Suppressor macrophage treated with lipopolysaccharide for 1 hour (primary cell): ENCODE results near the gene SLC17A7.
"Not testable (repeated sequence)": the region's sequence is repeated elsewhere in the genome, so short reads cannot be mapped to it uniquely, and the experiment has no call there.

Experiments
- DNase-seq, 3 donors: peaks; one replicate each; pipeline ENCODE4 v3.0.0-alpha.2; 2020 to 2022

SLC17A7 gene

DNA sequence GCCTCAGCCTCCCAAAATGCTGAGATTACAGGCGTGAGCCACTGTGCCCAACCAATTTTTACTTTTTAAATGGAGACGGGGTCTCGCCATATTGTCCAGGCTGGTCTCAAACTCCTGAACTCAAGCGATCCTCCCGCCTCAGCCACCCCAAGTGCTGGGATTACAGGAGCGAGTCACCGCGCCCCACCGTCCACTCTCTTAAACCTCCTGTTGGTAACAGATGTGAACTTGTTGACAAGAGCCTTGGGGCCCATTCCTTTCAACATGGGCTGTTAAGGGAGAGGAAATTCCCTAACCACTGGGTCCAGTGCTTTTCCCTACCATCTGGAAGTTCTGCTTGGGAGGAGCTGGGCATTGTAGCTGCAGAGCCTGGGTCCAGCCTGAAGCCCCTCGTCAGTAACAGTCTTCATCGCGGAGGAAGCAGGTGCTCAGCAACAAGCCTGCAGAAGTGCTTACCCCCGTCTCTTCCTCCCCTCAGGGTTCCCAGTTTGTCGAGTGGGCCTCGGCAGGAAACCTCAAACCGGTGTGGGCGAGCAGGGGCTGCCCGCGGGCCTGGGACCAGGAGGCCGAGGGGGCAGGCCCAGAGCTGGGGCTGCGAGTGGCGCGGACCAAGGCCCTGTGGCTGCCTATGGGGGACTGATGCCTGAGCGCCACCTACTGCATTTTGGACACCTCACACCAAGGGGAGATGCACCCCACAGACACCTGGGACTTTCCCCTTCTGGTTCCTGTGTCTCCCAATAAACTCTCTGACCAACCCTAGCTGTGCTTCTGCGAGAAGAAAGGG lies 28.7 kb upstream of the SLC17A7 start:
- peak; percentile 82 to 91 (median 86) for DNase-seq

DNA sequence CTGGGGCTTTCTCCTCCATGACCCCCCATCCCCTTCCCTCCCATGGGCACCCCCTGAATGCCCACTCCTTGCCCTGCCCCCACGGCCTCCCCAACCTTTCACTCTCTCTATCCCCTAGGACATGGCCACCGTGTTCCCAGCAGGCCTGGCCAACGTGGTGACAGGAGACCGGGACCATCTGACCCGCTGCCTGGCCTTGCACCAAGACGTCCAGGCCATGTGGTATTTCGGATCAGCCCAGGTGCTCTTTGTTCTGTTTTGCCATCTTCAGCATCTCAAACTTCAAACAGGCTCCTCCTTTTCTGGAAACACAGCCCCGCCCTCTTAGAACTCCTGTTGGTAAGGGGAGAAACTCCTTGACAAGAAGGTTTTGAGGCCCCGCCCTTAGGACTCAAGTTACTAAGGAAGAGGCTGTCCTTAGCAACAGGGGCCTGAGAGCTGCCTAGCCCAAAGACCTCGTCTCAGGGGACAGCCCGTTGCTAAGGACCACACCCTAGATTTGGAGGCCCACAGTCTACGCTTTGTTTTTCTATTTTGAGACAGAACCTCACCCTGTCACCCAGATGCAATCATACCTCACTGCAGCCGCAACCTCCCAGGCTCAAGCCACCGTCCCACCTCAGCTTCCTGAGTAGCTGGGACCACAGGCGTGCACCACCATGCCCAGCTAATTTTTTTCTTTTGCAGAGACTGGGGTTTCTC lies 27.6 kb upstream of the SLC17A7 start:
- DNase-seq: peak in 2 of 3 donors; percentile 20 to 24

DNA sequence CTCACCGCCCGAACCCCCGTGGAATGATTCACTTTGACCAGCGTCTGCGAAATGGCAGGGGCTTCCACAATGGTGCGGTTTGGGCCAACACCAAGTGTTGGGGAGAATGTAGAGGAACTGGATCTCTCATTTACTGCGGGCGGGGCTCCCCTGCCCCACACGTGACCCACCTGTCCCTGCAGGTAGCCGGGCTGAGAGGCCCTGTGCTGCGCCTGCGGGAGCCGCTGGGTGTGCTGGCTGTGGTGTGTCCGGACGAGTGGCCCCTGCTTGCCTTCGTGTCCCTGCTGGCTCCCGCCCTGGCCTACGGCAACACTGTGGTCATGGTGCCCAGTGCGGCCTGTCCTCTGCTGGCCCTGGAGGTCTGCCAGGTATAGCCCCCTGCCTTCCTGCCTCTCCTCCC lies 26.9 kb upstream of the SLC17A7 start:
- DNase-seq: no peak

DNA sequence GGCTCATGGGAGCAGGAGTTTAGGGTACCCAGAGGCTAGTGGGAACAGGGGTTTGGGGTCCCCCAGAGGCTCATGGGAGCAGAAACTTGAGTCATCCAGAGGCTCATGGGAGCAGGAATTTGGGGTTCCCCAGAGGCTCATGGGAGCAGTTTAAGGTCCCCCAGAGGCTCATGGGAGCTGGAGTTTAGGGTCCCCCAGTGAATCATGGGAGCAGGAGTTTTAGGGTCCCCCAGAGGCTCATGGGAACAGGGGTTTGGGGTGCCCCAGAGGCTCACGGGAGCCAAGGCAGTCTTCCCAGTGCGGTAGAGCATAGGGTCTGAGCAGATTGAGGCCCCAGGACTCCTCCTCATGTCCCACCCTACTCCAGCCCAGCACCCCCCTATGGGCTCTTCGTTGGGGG lies 24.0 kb upstream of the SLC17A7 start:
- DNase-seq: no peak

DNA sequence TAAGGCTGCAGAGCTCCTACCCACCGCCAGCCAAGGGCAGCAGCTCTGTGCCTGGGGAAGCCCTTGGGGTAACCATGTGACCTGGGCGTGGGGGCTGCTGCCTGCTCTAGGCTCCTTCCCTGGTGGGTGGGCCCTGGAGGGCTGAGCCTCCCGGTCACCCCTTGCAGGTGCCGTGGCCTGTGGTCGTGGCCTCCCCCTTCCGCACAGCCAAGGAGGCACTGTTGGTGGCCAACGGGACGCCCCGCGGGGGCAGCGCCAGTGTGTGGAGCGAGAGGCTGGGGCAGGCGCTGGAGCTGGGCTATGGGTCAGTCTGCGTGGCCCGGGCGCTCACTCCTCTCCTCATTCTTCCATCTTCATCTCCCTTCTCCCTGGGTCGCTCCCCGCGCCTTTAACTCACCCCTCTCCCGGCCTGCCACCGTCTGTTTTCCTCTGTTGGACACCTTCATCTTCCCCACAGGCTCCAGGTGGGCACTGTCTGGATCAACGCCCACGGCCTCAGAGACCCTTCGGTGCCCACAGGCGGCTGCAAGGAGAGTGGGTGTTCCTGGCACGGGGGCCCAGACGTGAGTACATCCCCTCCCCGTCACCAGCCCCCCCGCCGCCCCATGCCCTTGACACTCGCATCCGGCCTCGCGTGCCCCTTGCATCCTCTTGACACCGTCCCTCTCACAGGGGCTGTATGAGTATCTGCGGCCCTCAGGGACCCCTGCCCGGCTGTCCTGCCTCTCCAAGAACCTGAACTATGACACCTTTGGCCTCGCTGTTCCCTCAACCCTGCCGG lies 22.8 kb upstream of the SLC17A7 start:
- no peak for DNase-seq

DNA sequence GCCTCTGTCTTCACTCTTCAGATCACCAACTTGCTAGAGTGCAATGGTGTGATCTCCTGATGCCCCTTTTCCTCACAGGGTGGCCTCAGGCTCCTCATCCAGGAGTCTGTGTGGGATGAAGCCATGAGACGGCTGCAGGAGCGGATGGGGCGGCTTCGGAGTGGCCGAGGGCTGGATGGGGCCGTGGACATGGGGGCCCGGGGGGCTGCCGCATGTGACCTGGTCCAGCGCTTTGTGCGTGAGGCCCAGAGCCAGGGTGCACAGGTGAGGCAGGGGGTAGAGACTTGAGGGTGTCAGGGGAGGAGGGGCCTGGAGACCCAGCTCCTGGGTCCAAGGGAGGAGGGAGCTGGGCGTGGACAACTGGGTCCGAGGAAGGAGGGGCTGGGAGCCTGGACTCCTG lies 21.2 kb upstream of the SLC17A7 start:
- DNase-seq: no peak

DNA sequence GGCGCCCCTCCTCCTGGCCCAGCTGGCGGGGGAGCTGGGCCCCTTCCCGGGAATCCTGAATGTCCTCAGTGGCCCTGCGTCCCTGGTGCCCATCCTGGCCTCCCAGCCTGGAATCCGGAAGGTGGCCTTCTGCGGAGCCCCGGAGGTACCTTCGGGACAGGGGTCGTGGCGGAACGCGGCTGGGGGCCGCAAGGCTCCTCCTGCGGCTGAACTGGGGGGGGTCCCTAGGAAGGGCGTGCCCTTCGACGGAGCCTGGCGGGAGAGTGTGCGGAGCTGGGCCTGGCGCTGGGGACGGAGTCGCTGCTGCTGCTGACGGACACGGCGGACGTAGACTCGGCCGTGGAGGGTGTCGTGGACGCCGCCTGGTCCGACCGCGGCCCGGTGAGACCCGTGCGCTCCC lies 20.3 kb upstream of the SLC17A7 start:
- DNase-seq: no peak

DNA sequence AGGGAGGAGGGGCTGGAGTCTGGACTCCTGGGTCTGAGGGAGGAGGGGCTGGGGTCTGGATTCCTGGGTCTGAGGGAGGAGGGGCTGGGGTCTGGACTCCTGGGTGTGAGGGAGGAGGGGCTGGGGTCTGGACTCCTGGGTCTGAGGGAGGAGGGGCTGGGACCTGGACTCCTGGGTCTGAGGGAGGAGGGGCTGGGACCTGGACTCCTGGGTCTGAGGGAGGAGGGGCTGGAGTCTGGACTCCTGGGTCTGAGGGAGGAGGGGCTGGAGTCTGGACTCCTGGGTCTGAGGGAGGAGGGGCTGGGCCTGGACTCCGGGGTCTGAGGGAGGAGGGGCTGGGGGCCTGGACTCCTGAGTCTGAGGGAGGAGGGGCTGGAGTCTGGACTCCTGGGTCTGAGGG lies 19.8 kb upstream of the SLC17A7 start:
- not testable (repeated sequence) for DNase-seq

DNA sequence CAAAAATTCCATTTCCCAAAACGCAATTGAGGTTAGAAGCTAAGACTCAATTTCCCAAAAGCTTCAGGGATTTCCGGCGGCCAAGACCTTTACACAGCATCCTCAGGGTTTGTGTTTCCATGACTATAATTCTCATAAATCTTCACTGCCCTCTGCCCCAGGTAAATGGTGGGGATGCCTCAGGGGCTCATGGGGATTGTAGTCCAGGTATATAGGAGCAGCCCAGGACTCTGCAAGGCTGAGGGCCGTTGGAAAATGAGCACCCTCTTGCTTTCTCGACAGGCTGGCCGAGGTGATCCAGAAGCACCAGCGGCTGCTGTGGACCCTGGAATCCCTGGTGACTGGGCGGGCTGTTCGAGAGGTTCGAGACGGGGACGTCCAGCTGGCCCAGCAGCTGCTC lies 18.1 kb upstream of the SLC17A7 start:
- DNase-seq: no peak

DNA sequence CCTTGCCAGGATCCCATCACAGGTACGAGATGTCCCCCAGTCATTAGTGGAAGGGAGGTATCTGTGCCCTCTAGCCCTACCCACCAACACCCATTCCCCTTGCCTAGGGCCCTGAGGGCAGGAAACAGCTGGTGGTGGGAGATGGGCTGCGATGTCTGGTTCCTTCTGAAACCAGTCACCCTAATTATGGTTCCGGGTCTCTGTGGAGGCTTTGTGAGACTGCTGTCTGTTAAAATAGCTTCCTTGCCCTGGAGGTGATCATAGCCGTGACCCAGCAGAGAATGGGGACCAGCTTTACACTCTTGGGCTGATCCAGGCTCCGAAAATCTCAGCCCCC lies 17.2 kb upstream of the SLC17A7 start:
- DNase-seq: no peak

DNA sequence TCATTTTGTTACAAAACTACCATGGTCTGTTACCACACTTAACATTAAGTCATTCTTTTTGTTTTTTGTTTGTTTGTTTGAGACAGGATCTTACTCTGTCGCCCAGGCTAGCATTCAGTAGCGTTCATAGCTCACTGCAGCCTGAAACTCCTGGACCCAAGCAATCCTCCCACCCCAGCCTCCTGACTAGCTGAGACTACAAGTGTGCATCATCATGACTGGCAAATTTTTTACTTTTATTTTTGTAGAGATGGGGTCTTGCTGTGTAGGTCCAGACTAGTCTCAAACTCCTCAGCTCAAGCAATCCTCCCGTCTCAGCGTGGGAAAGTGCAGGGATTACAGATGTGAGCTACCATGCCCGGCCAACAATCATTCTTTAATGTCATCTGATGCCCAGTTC lies 15.0 kb upstream of the SLC17A7 start:
- DNase-seq: no peak

DNA sequence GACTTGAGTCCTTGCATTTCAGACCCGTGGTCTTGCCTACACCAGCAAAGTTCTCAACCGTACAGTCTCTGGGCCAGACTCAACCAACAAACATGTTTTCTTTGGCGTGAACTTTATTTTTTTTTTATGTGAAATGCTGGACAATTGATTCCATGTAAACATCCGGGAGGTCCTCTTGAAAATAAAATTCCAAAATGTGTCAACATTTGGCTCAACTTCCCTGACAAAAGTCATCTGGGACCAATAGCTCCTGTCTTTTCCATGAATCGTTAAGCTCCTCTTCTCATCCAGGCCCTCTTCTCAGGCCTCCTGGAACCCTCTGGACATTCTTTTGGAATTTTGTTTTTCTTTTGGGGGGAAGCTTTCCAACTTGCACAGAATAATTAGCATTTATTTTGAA lies 14.4 kb upstream of the SLC17A7 start:
- no peak for DNase-seq

DNA sequence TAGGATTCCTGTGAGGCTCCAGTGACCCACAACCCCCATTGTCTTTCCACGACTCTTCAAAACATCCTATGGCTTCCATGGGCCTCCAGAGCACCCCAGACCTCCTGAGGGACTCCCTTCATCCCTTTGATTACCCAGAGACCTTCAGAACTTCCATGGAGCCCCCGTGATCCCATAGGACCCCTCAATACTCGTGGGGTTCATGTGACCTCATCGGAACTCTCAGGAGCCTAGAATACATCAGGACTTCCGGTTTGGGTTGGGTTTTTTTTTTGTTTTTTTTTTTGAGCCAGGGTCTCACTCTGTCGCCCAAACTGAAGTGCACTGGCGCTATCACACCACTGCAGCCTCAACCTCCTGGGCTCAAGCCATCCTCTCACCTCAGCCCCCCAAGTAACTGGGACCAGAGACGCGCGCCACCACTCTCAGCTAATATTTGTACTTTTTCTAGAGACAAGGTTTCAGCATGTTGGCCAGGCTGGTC lies 12.5 kb upstream of the SLC17A7 start:
- DNase-seq: no peak

DNA sequence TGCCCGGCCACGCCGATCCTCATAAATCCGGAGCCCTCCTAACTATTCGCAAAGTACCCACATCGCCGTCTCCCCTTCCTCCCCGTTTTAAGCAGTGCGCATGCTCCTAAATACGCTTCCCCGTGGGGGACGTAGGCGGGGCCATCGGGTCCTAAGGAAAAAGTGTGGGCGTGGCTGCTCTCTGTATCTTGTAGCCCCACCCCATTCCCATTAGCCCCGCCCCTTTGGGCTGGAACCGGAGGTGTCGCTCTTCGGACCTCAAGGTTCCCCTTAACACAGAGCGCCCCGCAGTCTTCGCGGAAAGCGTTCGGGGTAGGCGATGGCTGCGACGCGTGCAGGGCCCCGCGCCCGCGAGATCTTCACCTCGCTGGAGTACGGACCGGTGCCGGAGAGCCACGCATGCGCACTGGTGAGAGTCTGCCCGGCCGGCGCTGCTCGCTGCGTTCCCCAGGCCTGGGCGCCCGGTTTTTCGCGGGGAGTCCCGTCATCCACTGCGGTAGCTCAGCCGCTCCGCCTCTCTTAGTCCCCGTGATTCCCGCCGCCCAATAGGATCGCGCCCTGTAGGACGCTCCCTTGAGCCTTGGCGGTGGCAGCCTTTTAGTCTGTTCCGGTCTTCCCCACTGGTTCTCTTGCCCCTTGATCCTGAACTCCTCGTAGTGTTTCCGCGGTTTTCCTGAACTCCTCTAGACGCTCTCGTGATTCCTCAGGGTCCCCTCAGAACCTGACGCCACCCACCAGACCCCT lies 11.9 kb upstream of the SLC17A7 start, which contains the start of gene ALDH16A1:
Gene ALDH16A1, plus strand, starts transcription at position 213 of the 744 bp plus-strand sequence. Its CDS starts 107 bp downstream, at position 320.
- peak; percentile 99 for DNase-seq

DNA sequence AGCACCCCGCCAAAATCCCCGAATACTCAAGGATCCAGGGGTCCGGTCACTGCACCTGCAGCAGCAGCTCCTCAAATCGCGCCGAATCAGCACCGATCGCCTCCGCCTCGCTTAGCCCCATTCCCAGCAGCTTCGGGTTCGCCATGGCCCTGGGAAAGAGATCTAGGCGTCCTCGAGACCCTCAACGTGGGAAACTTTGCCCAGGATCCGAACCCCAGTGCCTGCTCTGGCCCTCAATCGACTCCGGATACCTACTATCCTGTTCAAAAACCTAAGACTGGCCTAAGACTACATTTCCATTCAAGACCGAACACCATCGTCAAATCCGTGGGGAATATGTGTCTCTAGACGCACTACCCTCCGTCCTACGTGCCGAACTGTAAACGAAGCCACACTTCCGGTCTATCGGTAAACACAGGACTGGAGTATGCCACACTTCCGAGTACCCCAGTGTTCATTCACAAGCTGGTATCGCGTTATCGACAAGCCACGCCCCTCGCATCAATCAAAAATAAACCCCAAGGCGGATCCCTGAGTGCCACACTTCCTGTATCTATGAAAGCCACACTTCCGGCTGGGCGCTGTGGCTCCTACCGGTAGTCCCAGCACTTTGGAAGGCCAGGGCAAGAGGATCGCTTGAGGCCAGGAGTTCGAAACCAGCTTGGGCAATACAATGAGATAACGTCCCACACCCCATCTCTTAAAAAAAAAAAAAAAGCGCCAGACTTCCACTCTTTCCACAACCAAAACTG lies 10.3 kb upstream of the SLC17A7 start, which contains the start of gene PIH1D1:
Gene PIH1D1, minus strand, starts transcription at position 385 of the 752 bp plus-strand sequence. Its CDS starts 240 bp downstream, at position 145.
- DNase-seq: peak; percentile 98 to 100 (median 99)

DNA sequence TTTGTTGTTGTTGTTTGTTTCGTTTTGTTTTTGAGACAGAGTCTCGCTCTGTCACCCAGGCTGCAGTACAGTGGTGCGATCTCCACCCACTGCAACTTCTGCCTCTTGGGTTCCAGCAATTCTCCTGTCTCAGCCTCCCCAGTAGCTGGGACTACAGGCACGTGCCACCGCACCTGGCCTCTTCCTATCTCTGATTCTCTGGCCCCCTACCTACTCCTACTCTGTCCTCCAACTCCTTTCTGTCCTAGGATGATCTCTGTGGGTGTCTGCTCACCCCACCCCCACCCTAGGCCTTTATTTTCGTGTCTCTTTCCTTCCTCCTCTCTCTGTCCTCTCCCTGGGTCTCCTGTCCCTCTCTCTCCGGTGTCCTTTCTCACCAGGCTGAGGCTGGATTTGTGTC lies 9.1 kb upstream of the SLC17A7 start:
- DNase-seq: no peak

DNA sequence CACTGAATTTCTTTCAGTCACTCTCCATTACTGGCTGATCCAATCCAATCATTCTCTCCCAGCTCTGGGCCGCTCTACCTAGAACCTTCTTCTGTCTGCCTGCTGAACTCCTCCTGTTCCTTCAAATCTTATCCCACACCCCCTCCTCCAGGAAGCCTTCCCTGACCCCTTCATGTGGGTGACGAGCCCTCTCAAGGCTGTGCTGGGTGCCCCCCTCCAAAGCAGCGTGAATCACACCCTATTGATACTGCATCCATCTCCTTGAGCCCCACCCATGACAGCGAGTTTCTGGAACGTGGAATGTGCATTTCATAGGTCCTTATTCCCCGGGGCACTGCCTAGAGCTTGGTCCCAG lies 7.1 kb upstream of the SLC17A7 start:
- no peak for DNase-seq

DNA sequence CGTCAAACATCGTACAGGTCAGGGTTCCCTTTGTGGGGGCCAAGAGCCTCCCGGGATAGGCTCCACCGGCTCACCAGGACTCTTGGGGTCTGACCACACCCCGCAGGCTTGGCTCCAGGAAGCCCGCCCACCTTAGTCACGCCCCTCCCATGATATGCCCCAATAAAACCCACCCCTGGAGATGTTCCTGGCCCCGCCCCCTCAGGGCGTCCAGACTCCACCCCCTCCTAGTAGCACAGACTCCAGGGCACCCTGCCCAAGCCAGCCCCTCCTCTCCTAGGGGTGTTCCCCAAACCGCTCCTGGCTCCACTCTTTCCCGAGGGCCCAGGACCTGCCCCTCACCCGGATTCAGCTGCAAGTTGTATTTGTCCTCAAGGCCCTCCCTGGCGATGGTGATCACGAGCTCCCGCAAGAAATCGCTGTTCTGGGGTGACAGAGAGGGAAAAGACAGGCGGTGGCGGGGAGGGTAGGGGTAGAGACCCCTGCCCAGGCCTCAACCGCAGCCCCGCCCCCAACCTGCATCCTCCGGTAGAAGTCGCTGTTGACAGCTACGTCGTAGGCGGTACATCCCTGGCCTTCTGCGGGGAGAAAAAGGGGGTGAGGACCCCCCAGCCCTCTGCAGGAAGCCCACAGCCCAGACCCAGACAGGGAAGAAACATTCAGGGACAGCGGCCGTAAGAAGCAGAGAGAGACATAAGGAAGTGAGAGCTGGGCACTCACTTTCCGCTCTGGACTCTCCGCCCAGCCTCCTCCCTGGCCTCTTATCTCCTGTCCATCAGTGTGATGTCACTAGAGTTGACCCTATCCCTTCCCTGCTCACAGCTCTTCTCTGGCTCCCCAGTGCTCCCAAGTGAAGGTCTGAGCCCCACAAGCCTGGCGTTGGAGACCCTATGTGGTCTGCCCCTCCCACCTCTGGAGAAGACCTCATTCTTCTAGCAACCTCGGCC lies 6.4 kb upstream of the SLC17A7 start:
- DNase-seq: peak in 1 of 3 donors; percentile 17

DNA sequence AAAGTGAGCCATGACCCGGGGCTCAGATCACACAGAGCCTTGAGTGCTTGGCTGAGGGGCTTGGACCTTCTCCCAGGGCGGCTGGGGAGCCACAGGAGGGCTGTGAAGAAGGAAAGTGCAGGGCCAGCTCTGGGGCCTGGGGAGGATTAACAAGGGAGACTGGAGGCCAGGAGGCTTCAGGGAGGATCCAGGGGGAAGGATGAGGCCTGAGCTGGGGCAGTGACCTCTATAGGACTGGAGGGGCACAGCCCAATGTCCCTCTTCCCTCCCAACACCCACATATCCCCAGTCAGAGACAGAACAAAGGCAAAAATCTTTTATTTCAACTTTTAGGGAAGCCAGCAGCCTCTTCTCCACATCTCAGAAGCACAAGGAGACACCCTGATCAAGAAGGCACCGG lies 4.7 kb upstream of the SLC17A7 start:
- DNase-seq: peak in 1 of 3 donors; percentile 27

DNA sequence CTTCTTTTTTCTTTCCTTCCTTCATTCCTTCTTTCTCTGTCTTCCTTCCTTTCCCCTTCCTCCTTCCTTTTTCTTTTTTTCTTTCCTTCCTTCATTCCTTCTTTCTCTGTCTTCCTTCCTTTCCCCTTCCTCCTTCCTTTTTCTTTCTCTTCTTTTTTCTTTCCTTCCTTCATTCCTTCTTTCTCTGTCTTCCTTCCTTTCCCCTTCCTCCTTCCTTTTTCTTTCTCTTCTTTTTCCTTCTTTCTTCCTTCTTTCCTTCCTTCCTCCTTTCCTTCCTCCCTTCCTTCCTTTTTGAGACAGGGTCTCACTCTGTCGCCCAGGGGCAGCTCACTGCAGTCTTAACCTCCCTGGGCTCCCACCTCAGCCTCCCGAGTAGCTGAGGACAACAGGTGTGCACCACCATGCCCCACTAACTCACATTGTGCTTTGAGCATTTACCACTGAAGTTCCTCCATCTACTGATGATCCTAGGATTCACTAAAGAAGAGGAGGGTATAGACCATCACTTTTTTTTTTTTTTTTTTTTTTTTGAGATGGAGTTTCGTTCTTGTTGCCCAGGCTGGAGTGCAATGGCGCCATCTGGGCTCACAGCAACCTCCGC lies 2.9 kb upstream of the SLC17A7 start:
- not testable (repeated sequence) for DNase-seq
